Cardiac muscle cell (in vitro differentiated cells and primary cell): ENCODE data around the gene DDX28. TPM values are rescaled to one million over a fixed set of nuclear protein-coding genes. Genes with fewer than 3 reads are reported as not detected.
A peak's percentile ranks its signal among the peaks of the same experiment; 100 is the strongest.

Experiments
- DNase-seq, 2 donors: peaks; one replicate each; pipeline versions ENCODE4 v3.0.0 to v3.0.0-alpha.2; 2010 to 2017; ENCODE audit warnings: low read depth in 1 of 2, low spot score in 1 of 2
- H3K27ac ChIP-seq: fragments of 200-600 bp; sonication (generic); 2 replicates; pipeline ENCODE4 v1.5.1; 2016
- H3K27me3 ChIP-seq: fragments of 200-600 bp; sonication (generic); 2 replicates; pipeline ENCODE4 v1.6.0; 2016; ENCODE audit warnings: control low read depth
- H3K36me3 ChIP-seq: fragments of 200-600 bp; sonication (generic); 2 replicates; pipeline ENCODE4 v1.5.1; 2016; ENCODE audit warnings: control low read depth
- H3K4me1 ChIP-seq: fragments of 200-600 bp; sonication (generic); 2 replicates; pipeline ENCODE4 v1.8.1; 2017; ENCODE audit warnings: low read depth, mild to moderate bottlenecking, mixed run types
- H3K4me3 ChIP-seq: fragments of 200-600 bp; sonication (generic); 2 replicates; pipeline ENCODE4 v1.5.1; 2016; ENCODE audit warnings: mild to moderate bottlenecking
- H3K9me3 ChIP-seq: fragments of 200-600 bp; sonication (generic); 2 replicates; pipeline ENCODE4 v1.5.1; 2017; ENCODE audit warnings: low read depth, mild to moderate bottlenecking, control low read depth
- polyA plus RNA-seq: library from polyadenylated mRNA; unstranded; fragments of >200 nt; fragmentation: Nextera tagmentation; extraction: Ambion mirVana; gene quantifications from 2 replicates; pipeline ENCODE4 v1.2.1, GENCODE V29; 2016
- total RNA-seq: library from RNA; depleted of rRNA; stranded (reverse); fragments of >200 nt; gene quantifications from 2 replicates; pipeline ENCODE4 v1.2.3, GENCODE V29; 2016
- TF ChIP-seq, protein P1 (sequence below): IDR thresholded peaks from 2 replicates; pipeline ENCODE4 v1.5.1; 2012; ENCODE audit warnings: low read depth, mild to moderate bottlenecking, low read length

The DDX28 gene, protein sequence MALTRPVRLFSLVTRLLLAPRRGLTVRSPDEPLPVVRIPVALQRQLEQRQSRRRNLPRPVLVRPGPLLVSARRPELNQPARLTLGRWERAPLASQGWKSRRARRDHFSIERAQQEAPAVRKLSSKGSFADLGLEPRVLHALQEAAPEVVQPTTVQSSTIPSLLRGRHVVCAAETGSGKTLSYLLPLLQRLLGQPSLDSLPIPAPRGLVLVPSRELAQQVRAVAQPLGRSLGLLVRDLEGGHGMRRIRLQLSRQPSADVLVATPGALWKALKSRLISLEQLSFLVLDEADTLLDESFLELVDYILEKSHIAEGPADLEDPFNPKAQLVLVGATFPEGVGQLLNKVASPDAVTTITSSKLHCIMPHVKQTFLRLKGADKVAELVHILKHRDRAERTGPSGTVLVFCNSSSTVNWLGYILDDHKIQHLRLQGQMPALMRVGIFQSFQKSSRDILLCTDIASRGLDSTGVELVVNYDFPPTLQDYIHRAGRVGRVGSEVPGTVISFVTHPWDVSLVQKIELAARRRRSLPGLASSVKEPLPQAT
- total RNA-seq = 20.1 and 21.8 TPM in 2 replicates
- polyA plus RNA-seq = 15.3 and 20.3 TPM in 2 replicates

DNA sequence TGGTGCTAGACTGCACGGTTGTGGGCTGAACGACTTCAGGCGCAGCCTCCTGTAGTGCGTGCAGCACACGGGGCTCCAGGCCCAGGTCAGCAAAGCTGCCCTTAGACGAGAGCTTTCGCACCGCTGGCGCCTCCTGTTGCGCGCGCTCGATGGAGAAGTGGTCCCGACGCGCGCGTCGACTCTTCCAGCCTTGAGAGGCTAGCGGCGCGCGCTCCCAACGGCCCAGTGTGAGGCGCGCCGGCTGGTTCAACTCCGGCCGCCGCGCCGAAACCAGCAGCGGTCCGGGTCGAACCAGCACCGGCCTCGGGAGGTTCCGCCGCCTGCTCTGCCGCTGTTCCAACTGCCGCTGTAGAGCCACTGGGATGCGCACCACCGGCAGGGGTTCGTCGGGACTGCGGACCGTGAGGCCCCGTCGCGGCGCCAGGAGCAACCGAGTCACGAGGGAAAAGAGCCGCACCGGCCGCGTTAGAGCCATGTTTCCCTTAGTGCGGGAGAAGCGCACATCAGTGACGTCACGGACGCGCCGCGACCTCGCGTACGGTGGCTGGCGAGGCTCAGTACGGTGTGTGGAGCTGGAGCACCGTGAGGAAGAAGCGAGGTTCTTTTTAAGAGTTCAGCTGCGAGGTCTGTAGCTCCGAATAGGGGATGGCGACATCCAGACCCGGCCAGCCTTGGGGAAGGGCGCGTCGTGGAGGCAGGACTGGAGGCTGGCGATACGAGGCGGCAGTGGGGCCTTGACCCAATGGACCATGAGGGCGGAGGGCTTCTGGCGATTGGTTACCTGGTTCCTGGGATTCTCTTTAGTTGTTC is at the start of gene DDX28, which contains the start of gene DUS2:
Gene DDX28, minus strand, starts transcription at position 505 of the 810 bp plus-strand sequence. Its CDS starts 30 bp downstream, at position 475.
Gene DUS2, plus strand, starts transcription at position 557 of the 810 bp plus-strand sequence. CDS start 14,740 bp downstream, outside the sequence.
- Histone ChIP-seq H3K4me3 (peak within 1 kb of the TSS; percentile 85), H3K4me1 (peaks cover 8% of the 10 kb centered on the region), H3K36me3 (no peaks in the 10 kb centered on the region), H3K27ac (peak within 1 kb of the TSS; percentile 95), H3K9me3 (no peaks in the 10 kb centered on the region), H3K27me3 (no peaks in the 10 kb centered on the region)
- TF ChIP-seq, protein P1, sequence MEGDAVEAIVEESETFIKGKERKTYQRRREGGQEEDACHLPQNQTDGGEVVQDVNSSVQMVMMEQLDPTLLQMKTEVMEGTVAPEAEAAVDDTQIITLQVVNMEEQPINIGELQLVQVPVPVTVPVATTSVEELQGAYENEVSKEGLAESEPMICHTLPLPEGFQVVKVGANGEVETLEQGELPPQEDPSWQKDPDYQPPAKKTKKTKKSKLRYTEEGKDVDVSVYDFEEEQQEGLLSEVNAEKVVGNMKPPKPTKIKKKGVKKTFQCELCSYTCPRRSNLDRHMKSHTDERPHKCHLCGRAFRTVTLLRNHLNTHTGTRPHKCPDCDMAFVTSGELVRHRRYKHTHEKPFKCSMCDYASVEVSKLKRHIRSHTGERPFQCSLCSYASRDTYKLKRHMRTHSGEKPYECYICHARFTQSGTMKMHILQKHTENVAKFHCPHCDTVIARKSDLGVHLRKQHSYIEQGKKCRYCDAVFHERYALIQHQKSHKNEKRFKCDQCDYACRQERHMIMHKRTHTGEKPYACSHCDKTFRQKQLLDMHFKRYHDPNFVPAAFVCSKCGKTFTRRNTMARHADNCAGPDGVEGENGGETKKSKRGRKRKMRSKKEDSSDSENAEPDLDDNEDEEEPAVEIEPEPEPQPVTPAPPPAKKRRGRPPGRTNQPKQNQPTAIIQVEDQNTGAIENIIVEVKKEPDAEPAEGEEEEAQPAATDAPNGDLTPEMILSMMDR = no peak
- peak; percentile 92 to 95 for DNase-seq

DNA sequence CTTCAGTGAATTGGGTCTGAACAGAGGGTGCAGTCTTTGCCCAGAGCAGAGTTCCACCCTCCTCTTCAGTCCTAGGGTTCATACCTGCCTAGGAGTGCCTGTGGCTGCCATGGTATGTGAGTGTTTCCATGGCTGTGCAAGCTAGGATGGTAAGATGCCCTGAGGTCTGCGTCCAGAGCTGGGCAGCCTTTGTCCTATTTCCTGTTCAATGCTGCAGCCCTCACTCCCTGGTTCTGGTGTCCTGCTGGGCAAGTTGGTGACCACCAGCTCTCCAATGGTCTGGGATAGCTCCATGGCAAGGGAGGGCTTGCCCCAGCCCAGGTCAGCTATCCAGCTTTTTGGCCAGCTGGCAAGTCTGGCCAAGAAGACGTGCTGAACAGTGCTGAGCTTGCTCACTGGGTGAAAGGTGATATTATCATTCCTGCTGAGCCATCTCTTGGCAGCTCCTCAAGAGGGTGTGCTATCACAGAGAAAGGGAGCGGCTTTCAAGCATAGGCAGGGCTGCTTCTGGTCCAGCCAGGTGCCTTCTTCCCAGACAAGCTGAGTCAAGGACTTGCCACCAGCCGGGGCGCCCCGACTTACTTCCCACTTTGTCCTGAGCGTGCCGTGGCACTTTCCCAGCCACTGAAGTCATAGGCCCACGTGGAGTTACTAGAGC is 49.1 kb upstream of the DDX28 start:
- H3K4me1 ChIP-seq = no peaks in the 10 kb centered on the region
- peaks cover 13% of the 10 kb centered on the region for H3K36me3 ChIP-seq
- TF ChIP-seq, protein P1 = no peak
- no peak overlapping the region for H3K27ac ChIP-seq
- no peaks in the 10 kb centered on the region for H3K27me3 ChIP-seq
- H3K4me3 ChIP-seq = no peak overlapping the region
- no peak for DNase-seq
- no peaks in the 10 kb centered on the region for H3K9me3 ChIP-seq

DNA sequence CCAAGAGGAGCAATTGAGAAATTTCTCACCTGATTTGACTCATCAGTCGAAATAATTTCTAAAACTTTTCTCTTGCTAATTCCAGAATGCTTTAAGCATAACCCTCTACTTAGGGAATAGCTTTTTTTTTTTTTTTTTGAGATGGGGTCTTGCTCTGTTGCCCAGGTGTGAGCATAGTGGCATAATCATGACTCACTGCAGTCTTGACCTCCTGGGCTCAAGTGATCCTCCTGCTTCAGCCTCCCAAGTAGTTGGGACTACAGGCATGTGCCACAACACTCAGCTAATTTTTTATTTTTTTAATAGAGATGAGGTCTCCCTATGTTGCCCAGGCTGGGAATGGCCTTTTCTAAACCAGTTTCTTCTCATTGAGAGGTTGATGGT is 48.5 kb upstream of the DDX28 start:
- Histone ChIP-seq H3K4me1 (no peaks in the 10 kb centered on the region), H3K9me3 (no peaks in the 10 kb centered on the region), H3K27ac (no peak overlapping the region), H3K4me3 (no peak overlapping the region), H3K27me3 (no peaks in the 10 kb centered on the region), H3K36me3 (peaks cover 13% of the 10 kb centered on the region)
- TF ChIP-seq, protein P1 = no peak
- no peak for DNase-seq

DNA sequence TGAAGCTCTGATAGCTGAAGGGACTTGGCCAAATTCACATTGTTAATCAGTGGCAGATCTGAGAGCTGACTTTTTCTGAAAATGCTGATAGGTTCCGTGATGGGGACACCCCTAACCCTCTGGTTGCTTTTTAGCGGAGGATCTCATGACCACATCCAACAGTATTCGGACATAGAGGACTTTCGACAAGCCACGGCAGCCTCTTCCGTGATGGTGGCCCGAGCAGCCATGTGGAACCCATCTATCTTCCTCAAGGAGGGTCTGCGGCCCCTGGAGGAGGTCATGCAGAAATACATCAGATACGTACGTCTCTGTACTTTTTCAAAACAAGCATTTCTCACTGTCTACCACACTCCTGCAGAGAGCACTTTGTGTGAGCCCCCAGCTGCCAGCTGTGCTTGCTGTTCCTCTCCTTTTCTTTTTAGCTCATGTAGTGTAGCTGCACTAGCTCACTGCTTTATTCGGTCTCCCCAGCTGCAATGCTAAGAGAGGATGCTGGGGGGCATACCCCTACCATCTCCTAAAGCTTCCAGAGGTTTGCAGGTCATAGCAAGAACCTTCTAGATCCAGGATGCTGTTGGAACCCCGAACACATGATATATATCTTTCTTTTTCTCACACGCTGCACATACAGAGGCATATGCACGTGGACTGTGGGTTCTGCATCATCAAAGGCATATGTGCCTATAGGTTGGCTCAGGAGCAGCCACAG is 47.9 kb upstream of the DDX28 start:
- Histone ChIP-seq H3K36me3 (peaks cover 13% of the 10 kb centered on the region), H3K4me3 (no peak overlapping the region), H3K9me3 (no peaks in the 10 kb centered on the region), H3K27me3 (no peaks in the 10 kb centered on the region), H3K27ac (no peak overlapping the region), H3K4me1 (no peaks in the 10 kb centered on the region)
- TF ChIP-seq, protein P1 = no peak
- no peak for DNase-seq
